Activated CD4-positive, alpha-beta memory T cell treated with anti-CD3 and anti-CD28 coated beads, Interleukin-2, amount 10 ng/mL, durations not matched to agents 7 days and 5 days (primary cell): Measurements from ENCODE around the gene TBC1D5. TPM values are rescaled to one million over a fixed set of nuclear protein-coding genes. Genes with fewer than 3 reads are reported as not detected.
"Not testable (repeated sequence)": the region's sequence is repeated elsewhere in the genome, so short reads cannot be mapped to it uniquely, and the experiment has no call there.

Experiments
- CTCF ChIA-PET: fragments of 350-600 bp; sonication (Branson Sonifier 250); formaldehyde crosslinking; loops from one replicate; lab custom pipeline; 2021; ENCODE audit warnings: antibody characterized with exemption, inconsistent platforms; lab: Charles Lee
- POLR2A ChIA-PET: fragments of 350-600 bp; sonication (Branson Sonifier 250); formaldehyde crosslinking; loops from one replicate; lab custom pipeline; 2021; ENCODE audit warnings: antibody characterized with exemption; lab: Charles Lee
- DNase-seq: peaks from one replicate; pipeline ENCODE4 v3.0.0-alpha.2; 2020
- H3K27ac Mint-ChIP-seq: one replicate; pipeline ENCODE4 v1.8.0; 2021; ENCODE audit warnings: mild to moderate bottlenecking, mixed read lengths
- H3K27me3 Mint-ChIP-seq: one replicate; pipeline ENCODE4 v1.8.0; 2021; ENCODE audit warnings: mixed read lengths
- H3K36me3 Mint-ChIP-seq: one replicate; pipeline ENCODE4 v1.8.0; 2021; ENCODE audit warnings: low read depth, mixed read lengths
- H3K4me1 Mint-ChIP-seq: one replicate; pipeline ENCODE4 v1.8.0; 2021; ENCODE audit warnings: mixed read lengths
- H3K4me3 Mint-ChIP-seq: one replicate; pipeline ENCODE4 v1.8.0; 2021; ENCODE audit warnings: mild to moderate bottlenecking, mixed read lengths
- H3K9me3 Mint-ChIP-seq: one replicate; pipeline ENCODE4 v1.8.0; 2021; ENCODE audit warnings: mixed read lengths
- total RNA-seq, 2 experiments: library from RNA; stranded (reverse); gene quantifications; one replicate each; pipeline ENCODE4 v1.2.3, GENCODE V29; 2021

TBC1D5 gene
- total RNA-seq, 2 experiments from 2014 or later = 49.9 to 50.8 TPM

- Mint-ChIP-seq H3K36me3 (no peaks in the 10 kb centered on the region), H3K4me1 (no peaks in the 10 kb centered on the region), H3K27me3 (no peaks in the 10 kb centered on the region), H3K27ac (no peak overlapping the region), H3K4me3 (no peak overlapping the region), H3K9me3 (no peaks in the 10 kb centered on the region)
- POLR2A ChIA-PET = no interaction called here
- no peak for DNase-seq
- CTCF ChIA-PET = no interaction called here
Observed at GRCh38 chr3:17360991-17361390, 381.4 kb downstream of the TBC1D5 start.

GRCh38 chr3:17359911-17360310 lies 382.5 kb downstream of the TBC1D5 start:
- Mint-ChIP-seq H3K36me3 (no peaks in the 10 kb centered on the region), H3K9me3 (no peaks in the 10 kb centered on the region), H3K4me3 (no peak overlapping the region), H3K27me3 (no peaks in the 10 kb centered on the region), H3K4me1 (no peaks in the 10 kb centered on the region), H3K27ac (no peak overlapping the region)
- DNase-seq = no peak
- ChIA-PET CTCF (no interaction called here), POLR2A (no interaction called here)

- no peak overlapping the region for H3K27ac Mint-ChIP-seq
- no peaks in the 10 kb centered on the region for H3K27me3 Mint-ChIP-seq
- no peak for DNase-seq
- H3K9me3 Mint-ChIP-seq = no peaks in the 10 kb centered on the region
- H3K36me3 Mint-ChIP-seq = no peaks in the 10 kb centered on the region
- ChIA-PET CTCF (no interaction called here), POLR2A (no interaction called here)
- H3K4me1 Mint-ChIP-seq = no peaks in the 10 kb centered on the region
- H3K4me3 Mint-ChIP-seq = no peak overlapping the region
Observed at GRCh38 chr3:17357035-17357710, 385.3 kb downstream of the TBC1D5 start.

GRCh38 chr3:17356585-17356984 lies 385.8 kb downstream of the TBC1D5 start:
- Mint-ChIP-seq H3K27ac (no peak overlapping the region), H3K4me3 (no peak overlapping the region), H3K36me3 (peaks cover 3% of the 10 kb centered on the region), H3K9me3 (no peaks in the 10 kb centered on the region), H3K27me3 (no peaks in the 10 kb centered on the region), H3K4me1 (no peaks in the 10 kb centered on the region)
- ChIA-PET CTCF (no interaction called here), POLR2A (no interaction called here)
- DNase-seq = no peak

GRCh38 chr3:17355591-17355990 lies 386.8 kb downstream of the TBC1D5 start:
- H3K4me1 Mint-ChIP-seq = no peaks in the 10 kb centered on the region
- no peak overlapping the region for H3K27ac Mint-ChIP-seq
- no peaks in the 10 kb centered on the region for H3K27me3 Mint-ChIP-seq
- H3K9me3 Mint-ChIP-seq = no peaks in the 10 kb centered on the region
- ChIA-PET CTCF (no interaction called here), POLR2A (no interaction called here)
- peaks cover 3% of the 10 kb centered on the region for H3K36me3 Mint-ChIP-seq
- H3K4me3 Mint-ChIP-seq = no peak overlapping the region
- no peak for DNase-seq

GRCh38 chr3:17354341-17354740 lies 388.1 kb downstream of the TBC1D5 start:
- H3K27ac Mint-ChIP-seq = no peak overlapping the region

GRCh38 chr3:17352620-17353019 lies 389.8 kb downstream of the TBC1D5 start:
- Mint-ChIP-seq H3K4me1 (peaks cover 6% of the 10 kb centered on the region), H3K9me3 (no peaks in the 10 kb centered on the region), H3K27ac (no peak overlapping the region), H3K4me3 (no peak overlapping the region), H3K36me3 (peaks cover 3% of the 10 kb centered on the region), H3K27me3 (no peaks in the 10 kb centered on the region)
- ChIA-PET POLR2A (no interaction called here), CTCF (interaction anchor here (0.7 kb wide), 1 partner anchor 1138 kb away, joined by 4 read pairs; no protein-coding TSS in a partner anchor)
- no peak for DNase-seq

More at GRCh38 chr3:17354341-17354740, 388.1 kb downstream of the TBC1D5 start:
- CTCF ChIA-PET = no interaction called here
- Mint-ChIP-seq H3K4me3 (no peak overlapping the region), H3K9me3 (no peaks in the 10 kb centered on the region), H3K4me1 (no peaks in the 10 kb centered on the region), H3K36me3 (peaks cover 3% of the 10 kb centered on the region), H3K27me3 (no peaks in the 10 kb centered on the region)
- no peak for DNase-seq
- POLR2A ChIA-PET = no interaction called here

GRCh38 chr3:17351193-17351592 lies 391.2 kb downstream of the TBC1D5 start:
- H3K27ac Mint-ChIP-seq, H3K27me3 Mint-ChIP-seq, H3K36me3 Mint-ChIP-seq, DNase-seq, H3K4me3 Mint-ChIP-seq, CTCF ChIA-PET, POLR2A ChIA-PET, H3K4me1 Mint-ChIP-seq, H3K9me3 Mint-ChIP-seq: not testable (repeated sequence)

GRCh38 chr3:17349093-17349492 lies 393.3 kb downstream of the TBC1D5 start:
- POLR2A ChIA-PET = no interaction called here
- DNase-seq = no peak
- CTCF ChIA-PET = no interaction called here
- Mint-ChIP-seq H3K4me1 (peaks cover 6% of the 10 kb centered on the region), H3K4me3 (no peak overlapping the region), H3K9me3 (no peaks in the 10 kb centered on the region), H3K27me3 (no peaks in the 10 kb centered on the region), H3K27ac (no peak overlapping the region), H3K36me3 (peaks cover 3% of the 10 kb centered on the region)

- Mint-ChIP-seq H3K4me3 (no peak overlapping the region), H3K9me3 (no peaks in the 10 kb centered on the region), H3K27ac (no peak overlapping the region), H3K4me1 (no peaks in the 10 kb centered on the region), H3K36me3 (no peaks in the 10 kb centered on the region), H3K27me3 (no peaks in the 10 kb centered on the region)
- DNase-seq = no peak
- POLR2A ChIA-PET = no interaction called here
- CTCF ChIA-PET = no interaction called here
Observed at GRCh38 chr3:17342119-17342518, 400.3 kb downstream of the TBC1D5 start.

- H3K4me3 Mint-ChIP-seq = no peak overlapping the region
- H3K27ac Mint-ChIP-seq = no peak overlapping the region
- no peaks in the 10 kb centered on the region for H3K27me3 Mint-ChIP-seq
- ChIA-PET CTCF (no interaction called here), POLR2A (no interaction called here)
- no peaks in the 10 kb centered on the region for H3K36me3 Mint-ChIP-seq
- H3K4me1 Mint-ChIP-seq = no peaks in the 10 kb centered on the region
- no peak for DNase-seq
- no peaks in the 10 kb centered on the region for H3K9me3 Mint-ChIP-seq
Observed at GRCh38 chr3:17340693-17341092, 401.7 kb downstream of the TBC1D5 start.

GRCh38 chr3:17340261-17340660 lies 402.2 kb downstream of the TBC1D5 start:
- Mint-ChIP-seq H3K27ac (no peak overlapping the region), H3K4me3 (no peak overlapping the region), H3K27me3 (no peaks in the 10 kb centered on the region), H3K4me1 (no peaks in the 10 kb centered on the region), H3K9me3 (no peaks in the 10 kb centered on the region), H3K36me3 (no peaks in the 10 kb centered on the region)
- CTCF ChIA-PET = no interaction called here
- no peak for DNase-seq
- POLR2A ChIA-PET = no interaction called here

GRCh38 chr3:17339132-17339575 lies 403.3 kb downstream of the TBC1D5 start:
- no peaks in the 10 kb centered on the region for H3K4me1 Mint-ChIP-seq
- POLR2A ChIA-PET = no interaction called here
- H3K9me3 Mint-ChIP-seq = no peaks in the 10 kb centered on the region
- CTCF ChIA-PET = no interaction called here
- no peaks in the 10 kb centered on the region for H3K36me3 Mint-ChIP-seq
- H3K27me3 Mint-ChIP-seq = no peaks in the 10 kb centered on the region
- no peak overlapping the region for H3K4me3 Mint-ChIP-seq
- no peak overlapping the region for H3K27ac Mint-ChIP-seq
- DNase-seq = no peak

- no peak for DNase-seq
- POLR2A ChIA-PET = no interaction called here
- no peak overlapping the region for H3K27ac Mint-ChIP-seq
Observed at GRCh38 chr3:17336291-17336690, 406.1 kb downstream of the TBC1D5 start.

More at GRCh38 chr3:17336291-17336690, 406.1 kb downstream of the TBC1D5 start:
- Mint-ChIP-seq H3K4me1 (no peaks in the 10 kb centered on the region), H3K36me3 (no peaks in the 10 kb centered on the region), H3K9me3 (no peaks in the 10 kb centered on the region), H3K4me3 (no peak overlapping the region), H3K27me3 (no peaks in the 10 kb centered on the region)
- CTCF ChIA-PET = no interaction called here
